ENCODE results near the gene ASNSD1.
A peak's percentile ranks its signal among the peaks of the same experiment; 100 is the strongest.

ASNSD1 gene

GRCh38 chr2:189661148-189661956, at the start of gene ASNSD1:
Gene ASNSD1, plus strand, starts transcription at chr2:189661459. Its CDS starts 4,674 bp downstream, at chr2:189666133.
- DNase-seq (ENCODE audit: low read depth in 1 of 2, low spot score in 1 of 2) = peak; percentile 92 to 98

DNA sequence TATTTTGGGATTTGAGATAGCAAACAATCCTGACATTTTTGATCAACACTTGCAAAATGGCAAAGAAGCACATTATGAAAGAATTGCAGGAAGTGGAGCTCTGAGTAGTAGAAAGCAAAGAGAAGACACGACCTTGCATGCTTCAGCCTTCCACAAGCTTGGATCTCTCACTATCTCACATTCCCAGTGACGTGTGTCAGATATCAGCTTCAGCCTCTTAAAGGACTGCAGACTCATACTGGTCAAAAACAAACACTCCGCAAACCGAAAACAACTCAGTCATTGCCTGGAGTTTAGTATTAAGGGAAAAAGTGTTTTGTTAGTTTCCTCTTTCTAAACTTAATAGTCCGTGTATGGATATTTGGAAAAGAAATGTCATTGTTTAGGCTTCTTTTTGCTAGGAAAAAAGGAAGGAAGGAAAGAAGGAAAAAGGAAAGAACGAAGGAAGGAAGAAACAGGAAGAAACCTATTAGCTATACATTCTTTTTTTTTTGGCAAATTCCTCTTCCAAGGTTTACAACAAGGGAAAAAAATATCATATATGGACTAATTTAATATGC, 48.1 kb upstream of the ASNSD1 start:
- DNase-seq (ENCODE audit: low read depth in 1 of 2, low spot score in 1 of 2) = no peak

DNA sequence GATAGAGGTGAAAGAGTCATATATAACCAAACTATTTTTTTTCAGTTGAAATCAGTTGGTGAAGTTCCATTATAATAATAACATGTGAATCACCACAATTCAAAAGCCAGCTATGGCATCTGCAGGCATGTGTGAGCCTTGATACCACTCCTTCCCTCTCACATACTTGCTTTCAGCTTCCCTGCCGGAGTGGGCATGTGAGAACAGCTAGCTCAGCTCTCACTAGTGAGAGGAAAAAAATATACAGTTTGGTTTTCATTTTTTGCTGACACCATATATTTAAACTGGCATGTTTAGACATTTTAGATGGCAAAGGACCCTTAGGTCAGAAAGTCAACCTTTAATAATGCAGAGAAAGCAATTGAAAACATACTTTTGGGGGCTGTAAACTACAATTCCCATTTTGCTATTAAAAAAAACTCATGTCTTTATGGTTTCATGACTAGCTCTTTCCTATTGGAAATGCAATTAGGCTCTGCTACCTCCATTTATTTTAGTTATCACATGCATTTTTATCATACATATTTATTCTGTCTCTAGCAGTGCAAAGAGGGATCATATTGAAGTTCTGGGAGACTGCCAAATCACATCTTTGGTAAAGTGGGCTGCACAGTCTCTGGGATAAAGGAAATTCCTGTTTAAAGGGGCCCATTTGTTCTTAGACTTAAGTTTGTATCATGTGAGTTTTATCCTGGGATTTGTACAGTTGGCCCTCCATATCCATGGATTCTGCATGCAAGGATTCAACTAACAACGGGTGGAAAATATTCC, 47.4 kb upstream of the ASNSD1 start:
- no peak for DNase-seq (ENCODE audit: low read depth in 1 of 2, low spot score in 1 of 2)

- no peak for DNase-seq (ENCODE audit: low read depth in 1 of 2, low spot score in 1 of 2)
These were observed 46.7 kb upstream of the ASNSD1 start for GRCh38 chr2:189614585-189614984.

- DNase-seq (ENCODE audit: low read depth in 1 of 2, low spot score in 1 of 2) = no peak
These were observed 43.1 kb upstream of the ASNSD1 start for GRCh38 chr2:189618197-189618596.

DNA sequence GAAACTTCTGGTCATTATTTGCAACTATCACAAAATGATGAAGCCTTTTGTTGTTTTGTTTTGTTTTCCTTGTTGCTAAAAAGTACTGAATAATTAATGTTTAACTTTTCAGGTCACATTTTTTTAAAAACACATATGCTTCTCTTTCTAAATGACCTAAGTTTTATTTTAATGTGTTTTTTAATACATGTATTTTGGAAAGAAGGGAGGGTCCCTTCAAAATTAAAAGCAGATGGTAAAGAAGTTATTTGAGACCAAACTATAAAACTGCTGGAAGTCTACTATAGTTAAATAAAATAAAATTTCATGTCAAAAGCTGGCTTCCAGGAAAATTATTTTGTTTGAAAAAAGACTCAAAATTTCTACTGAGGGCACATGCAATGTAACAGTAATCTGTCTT, 39.5 kb upstream of the ASNSD1 start:
- no peak for DNase-seq (ENCODE audit: low read depth in 1 of 2, low spot score in 1 of 2)

- no peak for DNase-seq (ENCODE audit: low read depth in 1 of 2, low spot score in 1 of 2)
These were observed 38.2 kb upstream of the ASNSD1 start for GRCh38 chr2:189623049-189623448.

DNA sequence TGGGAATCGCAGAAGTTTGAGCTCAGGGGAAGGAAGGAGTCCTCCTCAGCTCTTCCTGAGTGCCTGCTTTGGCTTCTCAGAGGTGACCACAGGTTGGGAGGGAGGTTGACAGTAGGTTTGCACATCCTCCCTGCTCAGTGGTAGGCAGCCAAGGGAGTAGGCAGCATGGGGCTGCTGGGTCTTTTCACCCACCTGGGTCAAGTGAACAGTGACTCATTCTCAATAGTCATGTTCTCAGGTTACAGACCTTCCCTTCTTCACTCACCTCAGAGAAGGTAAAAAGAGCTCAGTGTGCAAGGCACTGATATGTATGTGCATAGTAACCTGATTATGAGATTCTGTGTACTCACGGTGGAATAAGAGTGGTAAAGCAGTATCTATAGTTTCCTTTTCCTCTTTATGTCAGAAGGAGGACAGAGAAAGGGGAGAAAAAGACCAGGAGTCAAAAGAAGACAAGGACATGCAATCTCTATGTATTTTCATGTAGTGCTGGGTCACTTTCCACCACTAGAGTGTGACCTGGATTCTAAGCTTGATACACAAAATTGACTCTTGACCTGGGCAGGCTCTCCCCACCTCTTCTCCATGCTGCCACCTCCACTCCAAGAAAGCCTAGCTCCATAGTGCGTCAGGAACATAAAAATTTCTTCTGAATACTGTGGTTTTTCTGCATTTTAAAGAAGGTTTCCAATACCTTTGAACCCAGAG, 36.5 kb upstream of the ASNSD1 start:
- no peak for DNase-seq (ENCODE audit: low read depth in 1 of 2, low spot score in 1 of 2)

DNA sequence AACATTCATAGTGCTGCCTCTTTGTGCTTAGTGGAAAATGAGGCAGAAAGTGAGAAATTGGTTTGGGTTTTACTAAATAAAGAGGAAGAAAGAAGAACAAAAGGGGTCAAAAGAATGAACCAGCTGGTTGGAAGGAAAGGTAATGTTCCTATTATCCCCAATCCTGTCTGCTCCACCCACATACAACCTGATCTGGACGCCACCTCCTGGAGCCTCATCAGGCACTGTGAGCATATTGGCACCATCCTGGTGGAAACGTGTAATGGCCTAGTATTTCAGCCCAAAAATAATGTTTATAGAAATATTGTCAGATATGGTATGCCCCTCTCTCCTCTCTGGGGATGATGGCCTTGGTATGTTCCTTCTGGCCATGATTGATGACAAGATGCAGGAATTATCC, 35.6 kb upstream of the ASNSD1 start:
- DNase-seq (ENCODE audit: low read depth in 1 of 2, low spot score in 1 of 2) = no peak

DNA sequence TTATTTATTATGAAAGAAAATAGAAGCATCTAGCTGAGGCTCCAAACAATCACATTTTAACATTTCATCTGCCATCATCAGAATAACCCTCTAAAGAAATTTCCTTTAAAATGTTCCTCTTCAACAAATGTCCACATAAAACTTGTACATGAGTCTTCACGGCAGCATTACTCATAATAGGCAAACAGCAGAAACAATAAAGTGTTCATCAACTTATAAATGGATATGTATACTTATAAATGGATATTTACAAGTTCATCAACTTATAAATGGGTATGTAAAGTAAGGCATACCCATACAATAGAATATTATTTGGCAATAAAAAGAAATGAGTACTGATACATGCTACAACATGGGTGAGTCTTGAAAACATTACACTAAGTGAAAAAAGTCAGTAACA, 33.5 kb upstream of the ASNSD1 start:
- DNase-seq (ENCODE audit: low read depth in 1 of 2, low spot score in 1 of 2) = no peak

- DNase-seq (ENCODE audit: low read depth in 1 of 2, low spot score in 1 of 2) = no peak
These were observed 32.3 kb upstream of the ASNSD1 start for GRCh38 chr2:189628817-189629530.

GRCh38 chr2:189629531-189630453, 31.5 kb upstream of the ASNSD1 start:
- DNase-seq (ENCODE audit: low read depth in 1 of 2, low spot score in 1 of 2) = no peak

DNA sequence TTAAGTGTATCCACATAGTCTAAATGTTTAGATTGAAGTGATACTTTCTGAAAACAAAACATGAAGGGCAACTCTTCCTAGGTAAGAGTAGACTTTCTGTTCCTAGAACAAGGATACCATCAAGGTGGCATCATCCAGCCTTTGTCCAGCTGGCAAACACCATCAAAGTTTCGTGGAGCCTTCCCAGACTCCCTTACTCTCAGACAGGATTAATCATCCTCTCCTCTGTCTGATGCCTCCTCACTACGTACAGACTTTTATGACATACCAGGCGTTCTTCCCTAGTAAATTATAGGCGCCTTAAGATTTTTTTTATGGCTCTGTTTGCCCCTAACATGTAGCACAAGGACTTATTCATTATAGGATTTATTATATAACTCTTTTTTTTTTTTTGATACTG, 29.4 kb upstream of the ASNSD1 start:
- DNase-seq (ENCODE audit: low read depth in 1 of 2, low spot score in 1 of 2) = no peak

DNA sequence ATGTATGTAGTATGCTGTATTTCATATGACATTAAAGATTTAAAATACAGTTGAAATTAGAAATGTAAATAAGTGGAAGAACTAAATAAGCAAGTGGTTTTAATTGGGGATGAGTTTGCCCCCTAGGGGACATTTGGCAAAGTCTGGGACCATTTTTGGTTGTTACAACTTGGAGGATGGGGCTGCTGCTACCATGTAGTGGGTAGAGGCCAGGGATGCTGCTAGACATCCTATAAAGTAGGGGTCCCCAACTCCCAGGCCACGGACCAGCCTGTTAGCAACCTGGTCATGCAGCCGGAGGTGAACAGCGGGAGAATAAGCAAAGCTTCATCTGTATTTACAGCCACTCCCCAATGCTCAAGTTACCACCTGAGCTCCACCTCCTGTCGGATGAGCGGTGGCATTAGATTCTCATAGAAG, 27.9 kb upstream of the ASNSD1 start:
- DNase-seq (ENCODE audit: low read depth in 1 of 2, low spot score in 1 of 2) = no peak

GRCh38 chr2:189635353-189635752, 25.9 kb upstream of the ASNSD1 start:
- no peak for DNase-seq (ENCODE audit: low read depth in 1 of 2, low spot score in 1 of 2)

GRCh38 chr2:189638301-189639006, 22.8 kb upstream of the ASNSD1 start:
- no peak for DNase-seq (ENCODE audit: low read depth in 1 of 2, low spot score in 1 of 2)

GRCh38 chr2:189639007-189639609, 22.2 kb upstream of the ASNSD1 start:
- no peak for DNase-seq (ENCODE audit: low read depth in 1 of 2, low spot score in 1 of 2)

DNA sequence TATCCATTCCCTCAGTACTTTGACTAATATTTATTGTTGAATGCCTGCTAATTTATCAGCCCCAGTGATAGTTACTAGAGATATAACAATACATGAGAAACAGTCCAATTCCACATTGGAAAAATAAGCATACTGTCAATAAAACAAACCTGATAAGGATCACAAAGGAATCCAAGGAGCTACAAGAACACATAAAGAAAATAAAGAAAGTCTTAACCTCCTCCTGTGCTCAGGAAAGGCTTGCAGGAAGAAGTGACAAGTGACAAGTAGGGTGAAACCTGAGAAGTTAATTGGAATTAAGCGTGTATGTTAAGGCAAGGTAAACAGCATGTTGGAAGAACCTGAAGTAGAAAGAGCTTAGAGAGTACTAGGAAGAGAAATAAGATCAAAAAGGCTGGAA, 20.3 kb upstream of the ASNSD1 start:
- DNase-seq (ENCODE audit: low read depth in 1 of 2, low spot score in 1 of 2) = no peak

DNA sequence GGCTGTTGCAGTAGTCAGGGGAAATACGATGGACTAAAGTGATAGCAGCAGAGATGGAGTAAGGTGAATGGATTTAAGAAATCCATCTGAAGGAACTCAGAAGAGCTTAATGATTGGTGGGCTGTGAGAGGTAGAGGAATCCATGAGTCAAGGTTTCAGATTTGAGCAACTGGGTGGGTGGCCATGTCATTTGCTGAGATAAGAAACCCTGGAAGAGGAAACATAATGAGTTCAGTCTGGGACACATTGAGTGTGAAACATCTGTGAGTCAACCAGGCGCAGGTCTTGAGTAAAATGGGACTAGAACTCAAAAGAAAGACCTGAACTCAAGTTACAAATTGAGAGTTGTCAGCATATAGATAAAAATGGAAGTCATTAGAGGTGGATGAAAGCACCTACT, 19.7 kb upstream of the ASNSD1 start:
- DNase-seq (ENCODE audit: low read depth in 1 of 2, low spot score in 1 of 2) = peak in 1 of 2 donors; percentile 27

Data from activated CD4-positive, alpha-beta T cell treated with anti-CD3 and anti-CD28 coated beads, Interleukin-2, amount 50 U/mL, for 24 hours (primary cell).